Lung (tissue), 12 donors: ENCODE results near the gene DUSP7. TPM values are rescaled to one million over a fixed set of nuclear protein-coding genes. Genes with fewer than 3 reads are reported as not detected.

Experiments used
- ATAC-seq: fragments of 200-7000 bp; cut with Tn5 transposase; one replicate; pipeline ENCODE4 v1.9.1; 2020; ENCODE audit warnings: moderate number of reproducible peaks; ENCODE audit not compliant: insufficient read depth, low FRiP score
- DNase-seq, 3 donors: peaks; one replicate each; pipeline ENCODE4 v3.0.0-alpha.2; 2013 to 2017
- H3K27ac ChIP-seq, 2 donors: one replicate each; pipeline ENCODE4 v1.5.1; 2013; ENCODE audit warnings: mild to moderate bottlenecking in 2 of 2, moderate library complexity in 2 of 2, control low read depth in 1 of 2, inconsistent platforms in 1 of 2, low read depth in 1 of 2, low read length in 1 of 2
- H3K27me3 ChIP-seq, 3 donors: one replicate each; pipeline ENCODE4 v1.5.1; 2013; ENCODE audit warnings: low read length in 2 of 3; ENCODE audit not compliant: control insufficient read depth in 3 of 3, insufficient read depth in 3 of 3
- H3K36me3 ChIP-seq, 4 donors: one replicate each; pipeline ENCODE4 v1.5.1; 2013; ENCODE audit warnings: low read length in 4 of 4, mild to moderate bottlenecking in 1 of 4, moderate library complexity in 1 of 4; ENCODE audit not compliant: control insufficient read depth in 4 of 4, insufficient read depth in 4 of 4
- H3K4me1 ChIP-seq, 5 donors: one replicate each; pipeline ENCODE4 v1.5.1; 2013; ENCODE audit warnings: low read length in 5 of 5, mild to moderate bottlenecking in 2 of 5, moderate library complexity in 1 of 5; ENCODE audit not compliant: control insufficient read depth in 5 of 5, insufficient read depth in 5 of 5
- H3K4me3 ChIP-seq: one replicate; pipeline ENCODE4 v1.5.1; 2013; ENCODE audit warnings: mild to moderate bottlenecking, control low read depth, moderate library complexity
- H3K9ac ChIP-seq, 2 donors: one replicate each; pipeline ENCODE4 v1.5.1; 2013; ENCODE audit warnings: low read length in 2 of 2, control low read depth in 1 of 2; ENCODE audit not compliant: insufficient read depth in 1 of 2
- H3K9me3 ChIP-seq, 4 donors: one replicate each; pipeline ENCODE4 v1.5.1; 2013; ENCODE audit warnings: low read length in 3 of 4, mild to moderate bottlenecking in 1 of 4, moderate library complexity in 1 of 4; ENCODE audit not compliant: control insufficient read depth in 4 of 4, insufficient read depth in 3 of 4
- WGBS, 2 donors: extraction: QIAGEN DNeasy Blood & Tissue Kit; methylation state at CpG; one replicate each; pipeline ENCODE4 v1.1.7; 2013; 5-methylcytosine and 5-hydroxymethylcytosine counted together
- polyA plus RNA-seq, 2 donors: library from polyadenylated mRNA; stranded (reverse); fragments of 200-250 nt; gene quantifications; one replicate each; pipeline ENCODE4 v1.2.1, GENCODE V29; 2013
- total RNA-seq, 2 donors: library from RNA; depleted of rRNA in 1 of 2; stranded (reverse); fragments of >200 nt in 1 of 2; gene quantifications; one replicate each; pipeline ENCODE4 v1.2.1, GENCODE V29; 2014 to 2021
- TF ChIP-seq, protein P1 (sequence below): IDR thresholded peaks from 2 replicates; pipeline ENCODE4 v1.5.1; 2012; ENCODE audit warnings: mild to moderate bottlenecking; ENCODE audit errors: control extremely low read depth, extremely low read depth
- donor health status: control.
- donor health status: control.
- donor health status: Bipolar disorder and iron deficiency.
- donor health status: healthy.
- donor health status: DM: yes; HTN: yes; CAD: no.

Gene DUSP7
- total and polyA plus RNA-seq, 4 donors: 10.2 to 36.2 (median 20.9) TPM

DNA sequence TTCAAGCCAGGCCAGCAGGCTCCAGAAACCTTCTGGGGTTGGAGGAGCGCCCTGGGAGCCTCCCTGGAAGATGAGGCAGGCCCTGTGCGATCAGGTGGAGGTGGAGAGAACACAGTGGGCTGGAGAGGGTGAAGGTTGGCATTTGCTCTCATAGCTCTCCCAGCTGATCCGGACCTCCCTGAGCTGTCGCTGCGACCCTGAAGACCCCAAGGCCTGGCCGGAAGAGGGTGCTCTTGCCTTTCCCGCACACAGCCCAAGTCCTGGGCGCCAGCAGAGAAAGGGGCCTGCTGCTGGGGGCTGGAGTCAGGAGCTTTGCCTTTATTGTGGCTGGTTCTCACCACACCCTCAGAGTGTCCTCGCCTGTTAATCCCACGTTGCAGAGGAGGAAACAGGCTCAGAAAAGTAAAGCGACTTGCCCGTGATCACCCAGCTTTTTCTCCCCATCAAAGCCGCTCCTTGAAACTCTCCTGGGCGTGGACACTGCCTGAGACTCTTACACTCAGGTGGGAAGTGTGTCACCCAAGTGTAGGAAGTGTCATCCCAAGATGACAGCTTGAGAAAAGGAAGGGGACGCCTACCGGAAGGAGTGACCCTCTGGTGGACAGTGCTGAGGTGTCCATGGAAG is 52.1 kb downstream of the DUSP7 start:
- no peak for ATAC-seq
- peaks cover 0 to 21% (median 15%) of the 10 kb centered on the region in 5 donors for H3K4me1 ChIP-seq
- peak overlapping the region in 1 of 2 donors; percentile 57 for H3K27ac ChIP-seq
- peak; percentile 79 for DNase-seq
- WGBS, 2 donors: 60 to 67% methylated on average over 16 of the region's 16 CpGs
- TF ChIP-seq, protein P1, sequence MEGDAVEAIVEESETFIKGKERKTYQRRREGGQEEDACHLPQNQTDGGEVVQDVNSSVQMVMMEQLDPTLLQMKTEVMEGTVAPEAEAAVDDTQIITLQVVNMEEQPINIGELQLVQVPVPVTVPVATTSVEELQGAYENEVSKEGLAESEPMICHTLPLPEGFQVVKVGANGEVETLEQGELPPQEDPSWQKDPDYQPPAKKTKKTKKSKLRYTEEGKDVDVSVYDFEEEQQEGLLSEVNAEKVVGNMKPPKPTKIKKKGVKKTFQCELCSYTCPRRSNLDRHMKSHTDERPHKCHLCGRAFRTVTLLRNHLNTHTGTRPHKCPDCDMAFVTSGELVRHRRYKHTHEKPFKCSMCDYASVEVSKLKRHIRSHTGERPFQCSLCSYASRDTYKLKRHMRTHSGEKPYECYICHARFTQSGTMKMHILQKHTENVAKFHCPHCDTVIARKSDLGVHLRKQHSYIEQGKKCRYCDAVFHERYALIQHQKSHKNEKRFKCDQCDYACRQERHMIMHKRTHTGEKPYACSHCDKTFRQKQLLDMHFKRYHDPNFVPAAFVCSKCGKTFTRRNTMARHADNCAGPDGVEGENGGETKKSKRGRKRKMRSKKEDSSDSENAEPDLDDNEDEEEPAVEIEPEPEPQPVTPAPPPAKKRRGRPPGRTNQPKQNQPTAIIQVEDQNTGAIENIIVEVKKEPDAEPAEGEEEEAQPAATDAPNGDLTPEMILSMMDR: peak; percentile 27
- no peaks in the 10 kb centered on the region for H3K9me3 ChIP-seq
- no peaks in the 10 kb centered on the region for H3K36me3 ChIP-seq
- H3K9ac ChIP-seq: no peak overlapping the region
- H3K27me3 ChIP-seq: no peaks in the 10 kb centered on the region
- no peak overlapping the region for H3K4me3 ChIP-seq

DNA sequence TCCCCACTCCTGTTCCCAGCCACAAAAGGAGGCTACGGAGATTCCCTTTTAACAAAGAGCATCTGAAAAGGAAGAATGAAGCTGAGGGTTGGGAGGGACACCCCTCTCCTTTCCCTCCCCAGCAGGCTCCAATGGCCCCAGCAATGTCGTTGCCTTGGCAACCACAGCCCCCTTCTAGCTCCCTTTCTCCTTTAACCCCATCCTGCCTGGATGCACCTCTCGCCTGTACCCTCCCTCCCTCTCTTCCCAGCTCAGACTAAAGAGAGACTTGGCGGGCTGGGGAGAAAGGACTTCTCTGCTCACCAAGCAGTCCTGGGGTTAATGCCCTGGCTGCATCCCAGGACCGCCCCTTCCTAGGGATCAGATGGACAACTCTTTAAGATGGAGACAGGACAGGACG is 53.6 kb downstream of the DUSP7 start:
- Histone ChIP-seq H3K4me3 (no peak overlapping the region), H3K4me1 (peaks cover 0 to 21% (median 15%) of the 10 kb centered on the region in 5 donors), H3K27ac (no peak overlapping the region), H3K9me3 (peaks cover 0 to 2% (median 0%) of the 10 kb centered on the region in 4 donors), H3K36me3 (no peaks in the 10 kb centered on the region), H3K9ac (no peak overlapping the region), H3K27me3 (peaks cover 0 to 2% (median 0%) of the 10 kb centered on the region in 3 donors)
- 81 to 91% methylated on average over 6 of the region's 6 CpGs for WGBS, 2 donors
- TF ChIP-seq, protein P1: no peak
- DNase-seq (no peak), ATAC-seq (no peak)

DNA sequence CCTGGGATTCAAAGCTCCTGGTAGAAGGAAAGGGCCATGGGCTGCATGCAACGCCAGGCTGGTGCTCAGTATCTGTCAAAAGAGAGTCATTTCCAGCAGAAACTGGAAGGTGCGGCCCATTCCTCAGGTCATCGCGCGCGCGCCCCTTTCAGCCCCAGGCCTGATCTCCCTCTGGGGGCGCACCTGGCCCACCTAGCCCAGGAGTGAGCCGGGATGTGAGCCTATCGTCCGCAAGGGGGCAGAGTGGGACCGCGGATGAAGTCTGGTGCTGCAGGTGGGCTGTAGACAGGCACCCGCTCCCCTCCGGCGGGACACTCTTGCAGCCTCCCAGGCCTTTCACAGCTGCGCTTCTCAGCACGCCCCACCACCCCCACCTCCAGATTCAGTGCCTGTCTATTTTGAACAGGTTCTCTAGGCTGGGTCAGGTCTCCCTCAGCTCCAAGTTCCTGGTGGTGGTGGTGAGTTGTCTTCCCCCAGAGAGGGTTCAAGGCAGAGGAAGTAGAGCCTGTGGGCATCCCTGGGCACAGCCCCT is 54.9 kb downstream of the DUSP7 start:
- peak; percentile 67 to 81 (median 69) for DNase-seq
- H3K9me3 ChIP-seq: peaks cover 0 to 2% (median 0%) of the 10 kb centered on the region in 4 donors
- H3K9ac ChIP-seq: no peak overlapping the region
- H3K4me1 ChIP-seq: peaks cover 0 to 21% (median 14%) of the 10 kb centered on the region in 5 donors
- TF ChIP-seq, protein P1: peak; percentile 88
- 2% methylated on average over 13 to 18 of the region's 18 CpGs for WGBS, 2 donors
- H3K27me3 ChIP-seq: peaks cover 0 to 2% (median 0%) of the 10 kb centered on the region in 3 donors
- peak; percentile 43 for ATAC-seq
- H3K4me3 ChIP-seq: no peak overlapping the region
- H3K36me3 ChIP-seq: no peaks in the 10 kb centered on the region
- H3K27ac ChIP-seq: no peak overlapping the region
